Stimulated activated CD4-positive, alpha-beta T cell treated with anti-CD3 and anti-CD28 coated beads, Interleukin-1b, Interleukin-23, amount 100 ng/mL, for 1 hour (primary cell): ENCODE data around the gene ERAS.
"Not testable (repeated sequence)": the region's sequence is repeated elsewhere in the genome, so short reads cannot be mapped to it uniquely, and the experiment has no call there.

Experiments used
- DNase-seq, 2 donors: peaks; one replicate each; pipeline ENCODE4 v3.0.0-alpha.2; 2020; ENCODE audit warnings: low read depth in 2 of 2

Gene ERAS

DNA sequence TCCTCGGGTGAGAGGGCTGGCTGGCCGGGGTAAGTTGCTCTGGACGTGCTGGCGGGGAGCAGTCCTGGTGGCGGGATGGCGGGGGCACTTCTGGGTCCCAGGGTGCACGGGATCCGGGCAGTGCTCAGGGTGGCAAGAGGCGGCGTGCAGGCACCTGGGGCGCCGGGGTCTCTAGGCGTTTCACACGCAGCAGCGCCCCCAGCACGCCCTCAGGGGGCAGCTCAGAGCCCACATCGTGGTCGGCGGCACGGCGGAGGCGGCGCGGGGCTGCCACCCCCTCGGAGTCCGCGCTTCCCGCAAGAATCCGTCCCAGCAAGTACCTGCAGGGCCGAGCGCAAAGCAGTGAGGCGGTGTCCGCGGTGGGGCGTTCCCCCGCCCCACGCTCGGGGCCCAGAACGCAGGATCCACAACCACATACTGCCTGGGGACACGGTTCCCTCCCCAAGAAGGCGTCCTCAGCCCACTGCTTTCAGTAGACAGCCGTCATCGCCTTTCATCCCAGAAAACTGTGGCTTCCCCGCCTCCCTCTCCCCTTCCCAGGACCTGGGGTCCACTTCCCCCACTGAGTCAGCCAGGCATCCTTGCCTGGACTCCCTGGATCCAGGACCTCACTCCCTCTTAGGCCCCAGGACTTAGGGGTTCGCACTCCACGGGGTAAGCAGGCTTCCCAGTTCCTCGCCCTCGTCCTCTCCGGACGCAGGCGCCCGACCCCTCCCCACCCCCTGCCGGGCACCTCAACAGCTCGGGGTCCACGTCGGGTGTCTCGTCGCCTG is 5.0 kb downstream of the ERAS start:
- no peak for DNase-seq

DNA sequence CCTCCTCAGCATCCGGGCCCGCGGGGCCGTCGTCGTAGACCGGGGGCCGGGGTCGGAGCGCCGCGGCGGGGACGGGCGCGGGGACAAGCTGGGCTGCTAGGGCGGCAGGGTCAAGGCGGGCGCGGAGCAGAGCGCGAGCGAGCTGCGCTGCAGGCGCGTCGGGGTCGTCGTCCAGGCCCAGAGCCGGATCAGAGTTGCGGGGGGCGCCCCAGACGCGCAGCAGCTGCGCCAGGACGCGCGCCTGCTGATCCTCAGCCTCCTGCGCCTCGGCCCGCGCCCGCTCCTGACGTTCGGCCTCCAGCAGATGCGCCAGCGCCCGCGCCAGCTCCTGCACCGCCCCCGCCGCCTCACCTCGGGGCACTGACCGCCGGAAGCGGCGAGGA is 5.6 kb downstream of the ERAS start:
- no peak for DNase-seq

DNA sequence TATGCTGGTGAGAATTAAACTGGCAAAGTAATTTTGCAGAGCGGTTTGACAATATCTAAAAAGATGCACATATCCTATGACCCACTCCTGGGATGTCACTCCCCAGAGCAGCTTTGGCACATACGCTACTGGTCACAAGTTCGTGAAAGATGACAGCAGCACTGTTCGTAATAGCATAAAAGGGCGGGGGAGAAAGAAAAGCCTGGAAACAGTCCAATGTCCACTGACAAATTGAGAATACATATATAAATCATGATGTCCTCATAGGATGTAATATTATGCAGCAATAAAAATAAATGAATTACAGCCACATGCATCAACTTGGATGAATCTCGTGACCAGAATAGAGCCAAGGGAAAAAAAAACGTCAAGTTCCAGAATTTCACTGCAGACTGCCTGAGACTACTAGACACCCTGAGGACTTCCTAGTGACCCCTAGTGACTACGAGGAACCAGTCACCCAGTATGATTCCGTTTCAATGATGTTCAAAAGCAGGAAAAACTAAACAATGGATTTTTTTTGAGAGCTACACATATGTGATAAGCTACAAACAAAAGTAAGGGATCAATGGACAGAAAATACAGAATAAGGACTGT is 7.3 kb downstream of the ERAS start:
- no peak for DNase-seq

DNA sequence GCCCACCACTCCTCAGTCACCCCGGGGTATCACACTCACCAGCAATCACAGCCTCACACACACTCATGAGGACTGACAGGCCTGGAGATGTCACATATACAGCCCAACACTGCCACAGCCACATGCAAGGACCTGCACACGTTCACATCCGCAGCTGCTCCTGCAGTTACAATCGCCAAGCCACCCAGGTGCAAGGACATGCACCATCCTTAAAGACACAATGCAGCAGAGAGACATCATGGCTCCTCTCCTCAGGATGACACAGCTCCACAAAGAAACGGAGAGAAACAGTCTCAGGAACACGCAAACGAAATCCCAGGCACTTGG is 8.0 kb downstream of the ERAS start:
- DNase-seq = no peak

DNA sequence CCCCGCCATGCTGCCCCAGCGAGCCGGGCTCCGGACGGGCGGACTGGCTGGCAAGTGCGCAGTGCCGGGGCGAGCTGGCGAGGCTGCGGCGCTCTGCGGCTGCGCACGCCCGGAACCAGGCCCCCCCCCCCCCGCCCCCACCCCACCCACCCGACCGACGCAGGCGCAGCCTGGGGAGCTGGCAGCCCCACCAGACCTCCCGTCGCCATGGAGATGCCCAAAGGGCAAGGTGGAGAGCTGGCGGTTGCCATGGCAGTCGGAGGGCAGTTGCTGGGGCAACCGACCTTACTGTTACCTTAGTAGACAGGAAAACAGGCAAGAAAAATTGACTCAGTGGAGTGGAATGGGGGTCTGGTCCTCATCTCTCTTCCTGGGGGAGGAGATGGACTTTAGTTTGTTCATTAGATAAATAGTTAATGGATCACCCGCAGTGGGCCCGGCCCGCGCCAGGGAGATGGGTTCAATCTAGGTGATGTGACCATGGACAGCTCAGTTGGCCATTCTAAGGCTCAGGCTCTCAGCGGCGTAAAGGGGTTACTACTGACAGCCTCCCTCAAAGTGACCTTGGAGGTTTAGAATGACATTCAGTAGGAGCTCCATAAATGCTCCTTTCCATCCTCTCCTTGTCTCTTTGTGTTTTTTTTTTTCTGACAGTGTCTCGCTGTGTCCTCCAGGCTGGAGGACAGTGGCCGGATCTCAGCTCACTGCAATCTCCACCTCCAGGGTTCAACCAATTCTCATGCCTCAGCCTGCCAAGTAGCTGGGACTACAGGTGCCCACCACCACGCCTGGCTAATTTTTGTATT is 9.4 kb downstream of the ERAS start, which contains the start of gene PCSK1N:
TSS of gene PCSK1N (minus strand) at position 87 of the 806 bp plus-strand sequence. CDS start at position 9, 78 bp downstream.
- DNase-seq = no peak

DNA sequence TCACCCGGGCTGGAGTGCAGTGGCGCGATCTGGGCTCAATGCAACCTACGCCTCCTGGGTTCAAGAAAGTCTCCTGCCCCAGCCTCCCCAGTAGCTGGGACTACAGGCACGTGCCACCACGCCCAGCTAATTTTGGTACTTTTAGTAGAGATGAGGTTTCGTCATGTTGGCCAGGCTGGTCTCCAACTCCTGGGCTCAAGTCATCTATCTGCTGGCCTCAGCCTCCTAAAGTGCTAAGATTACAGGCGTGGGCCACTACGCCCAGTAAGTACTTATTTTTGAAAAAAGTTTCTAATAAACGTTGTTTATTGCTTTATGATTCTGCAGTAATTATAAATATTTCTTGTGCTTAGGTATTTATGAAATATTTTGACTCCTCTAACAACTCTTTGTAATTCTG is 13.4 kb downstream of the ERAS start:
- no peak for DNase-seq

DNA sequence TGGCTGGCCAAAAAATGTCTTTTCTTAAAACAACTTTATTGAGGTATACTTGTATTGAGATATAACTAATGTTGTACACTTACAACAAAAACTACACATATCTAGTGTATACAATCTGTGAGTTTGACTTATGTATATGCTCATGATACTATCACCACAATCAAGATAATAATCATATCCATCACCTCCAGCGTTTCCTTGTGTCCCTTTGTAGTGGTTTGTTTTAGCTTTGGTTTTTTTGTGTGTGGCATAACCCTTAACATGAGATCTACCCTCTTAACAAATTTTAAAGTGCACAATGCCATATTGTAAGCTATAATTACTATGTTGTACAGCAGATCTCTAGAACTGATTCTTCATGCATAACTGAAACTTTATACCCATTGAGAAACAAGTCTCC is 22.5 kb downstream of the ERAS start:
- DNase-seq = no peak

DNA sequence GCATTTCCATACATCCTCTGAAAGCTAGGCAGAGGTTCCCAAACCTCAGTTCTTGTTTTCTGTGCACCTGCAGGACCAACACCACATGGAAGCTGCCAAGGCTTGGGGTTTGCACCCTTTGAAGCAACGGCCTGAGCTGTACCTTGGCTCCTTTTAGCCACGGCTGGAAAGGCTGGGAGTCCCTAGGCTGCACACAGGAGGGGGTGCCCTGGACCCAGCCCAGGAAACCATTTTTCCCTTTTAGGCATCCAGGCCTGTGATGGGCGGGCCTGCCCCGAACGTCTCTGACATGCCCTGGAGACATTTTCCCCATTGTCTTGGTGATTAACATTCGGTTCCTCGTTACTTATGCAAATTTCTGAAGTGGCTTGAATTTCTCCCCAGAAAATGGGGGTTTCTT is 26.5 kb downstream of the ERAS start:
- DNase-seq = no peak

DNA sequence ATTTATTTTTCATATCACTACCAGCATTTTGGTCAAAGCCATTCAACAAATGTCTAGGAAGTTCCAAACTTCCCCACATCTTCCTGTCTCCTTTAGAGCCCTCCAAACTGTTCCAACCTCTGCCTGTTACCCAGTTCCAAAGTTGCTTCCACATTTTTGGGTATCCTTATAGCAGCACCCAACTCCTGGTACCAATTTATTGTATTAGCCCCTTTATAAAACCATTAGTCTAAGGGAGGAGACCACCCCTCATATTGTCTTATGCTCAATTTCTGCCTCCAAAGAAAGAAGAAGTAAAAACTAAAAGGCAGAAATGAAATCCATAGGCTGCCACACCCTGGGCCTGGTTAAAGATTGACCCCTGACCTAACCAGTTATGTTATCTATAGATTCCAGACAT is 27.2 kb downstream of the ERAS start:
- not testable (repeated sequence) for DNase-seq

DNA sequence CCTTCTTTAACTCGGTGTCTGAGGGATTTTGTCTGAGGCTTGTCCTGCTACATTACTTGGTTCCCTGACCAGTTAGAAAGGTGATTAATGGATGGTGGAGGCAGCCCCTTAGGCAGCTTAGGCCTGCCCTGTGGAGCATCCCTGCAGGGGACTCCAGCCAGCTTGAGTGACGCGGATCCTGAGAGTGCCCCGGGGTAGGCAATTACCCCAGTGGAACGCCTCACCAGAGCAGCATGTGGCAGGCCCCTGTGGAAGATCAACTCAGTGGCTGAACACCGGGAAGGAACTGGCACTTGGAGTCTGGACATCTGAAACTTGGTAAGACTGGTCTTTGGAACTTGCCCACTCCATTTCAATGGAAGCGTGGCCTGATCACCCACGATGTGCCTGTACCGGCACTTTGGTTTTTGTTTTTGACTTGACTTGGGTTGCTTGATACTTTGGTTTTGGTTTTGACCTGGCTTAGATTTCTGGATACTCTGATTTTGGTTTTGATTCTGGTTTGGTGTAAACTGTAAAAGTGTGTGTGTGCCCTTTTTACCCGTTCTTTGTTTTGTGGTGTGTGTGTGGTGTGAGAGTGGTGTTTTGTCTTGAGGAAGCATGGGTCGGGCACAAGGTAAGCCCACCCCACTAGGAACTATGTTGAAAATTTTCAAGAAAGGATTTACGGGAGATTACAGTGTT is 27.9 kb downstream of the ERAS start:
- not testable (repeated sequence) for DNase-seq

DNA sequence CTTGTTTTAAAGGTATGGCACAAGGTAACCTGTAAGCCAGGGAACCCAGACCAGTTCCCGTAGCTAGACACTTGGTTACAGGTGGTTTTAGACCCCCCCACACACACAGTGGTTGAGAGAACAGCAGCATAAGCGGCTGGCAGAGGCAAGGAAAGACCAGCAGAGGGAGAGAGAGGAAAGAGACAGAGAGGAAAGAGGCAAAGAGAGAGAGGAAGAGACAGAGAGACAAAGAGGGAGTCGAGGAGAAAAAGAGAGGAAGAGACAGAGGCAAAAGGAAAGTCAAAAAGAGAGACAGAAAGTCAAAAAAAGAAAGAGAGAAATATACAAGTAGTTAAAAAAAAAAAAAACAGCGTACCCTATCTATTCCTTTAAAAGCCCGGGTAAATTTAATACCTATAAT is 28.6 kb downstream of the ERAS start:
- no peak for DNase-seq

DNA sequence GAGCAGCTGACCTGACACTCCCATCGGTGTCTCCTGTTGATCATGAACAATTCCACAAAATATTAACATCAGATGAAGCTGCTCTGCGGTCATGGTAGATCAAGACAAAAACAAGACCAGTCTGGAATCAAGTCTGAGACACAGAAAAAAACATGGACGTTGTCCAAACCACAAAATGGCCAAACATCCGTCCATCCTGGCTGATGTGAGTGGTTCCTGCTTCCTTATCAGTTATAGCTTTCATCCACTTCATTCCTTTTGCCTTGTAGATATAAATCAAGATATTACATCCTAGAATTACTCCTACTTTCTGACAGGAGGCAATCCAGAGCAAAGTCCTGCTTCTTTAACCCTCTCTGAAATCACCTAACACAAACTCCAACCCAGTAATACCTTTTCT is 37.9 kb downstream of the ERAS start:
- DNase-seq = no peak

DNA sequence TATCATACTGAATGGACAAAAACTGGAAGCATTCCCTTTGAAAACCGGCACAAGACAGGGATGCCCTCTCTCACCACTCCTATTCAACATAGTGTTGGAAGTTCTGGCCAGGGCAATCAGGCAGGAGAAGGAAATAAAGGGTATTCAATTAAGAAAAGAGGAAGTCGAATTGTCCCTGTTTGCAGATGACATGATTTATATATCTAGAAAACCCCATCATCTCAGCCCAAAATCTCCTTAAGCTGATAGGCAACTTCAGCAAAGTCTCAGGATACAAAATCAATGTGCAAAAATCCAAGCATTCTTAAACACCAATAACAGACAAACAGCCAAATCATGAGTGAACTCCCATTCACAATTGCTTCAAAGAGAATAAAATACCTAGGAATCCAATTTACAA is 45.7 kb downstream of the ERAS start:
- DNase-seq = not testable (repeated sequence)

DNA sequence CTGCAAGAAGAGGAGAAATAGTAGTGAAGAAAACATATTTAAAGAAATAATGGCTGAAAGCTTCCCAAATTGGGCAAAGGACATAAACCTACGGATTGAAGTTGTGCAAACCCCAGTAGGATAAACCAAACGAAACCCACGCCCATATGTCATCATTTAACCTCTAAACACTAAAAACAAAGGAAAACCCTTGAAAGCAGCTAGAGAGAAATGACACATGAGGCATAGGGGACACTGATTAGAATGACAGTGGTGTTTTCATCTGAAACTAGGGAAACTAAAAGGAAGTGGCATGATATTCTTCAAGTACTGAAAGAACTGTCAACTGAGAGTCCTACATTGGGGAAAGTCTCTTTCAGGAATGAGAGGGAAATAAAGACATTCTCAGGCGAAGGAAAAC is 50.6 kb downstream of the ERAS start:
- DNase-seq = not testable (repeated sequence)
